GM23248 (cell line): ENCODE data around the gene DDX25.

Experiments
- EZH2 ChIP-seq: fragments of 200-600 bp; sonication (generic); IDR thresholded peaks from 2 replicates; pipeline ENCODE4 v1.6.1; 2018; ENCODE audit warnings: antibody characterized with exemption, mild to moderate bottlenecking; ENCODE audit not compliant: insufficient read depth, poor library complexity, severe bottlenecking
- EZH2phosphoT487 ChIP-seq: fragments of 200-600 bp; sonication (generic); IDR thresholded peaks from 2 replicates; pipeline ENCODE4 v1.6.1; 2018; ENCODE audit warnings: antibody characterized with exemption, moderate library complexity, mild to moderate bottlenecking, low read depth; ENCODE audit not compliant: insufficient read depth

DNA sequence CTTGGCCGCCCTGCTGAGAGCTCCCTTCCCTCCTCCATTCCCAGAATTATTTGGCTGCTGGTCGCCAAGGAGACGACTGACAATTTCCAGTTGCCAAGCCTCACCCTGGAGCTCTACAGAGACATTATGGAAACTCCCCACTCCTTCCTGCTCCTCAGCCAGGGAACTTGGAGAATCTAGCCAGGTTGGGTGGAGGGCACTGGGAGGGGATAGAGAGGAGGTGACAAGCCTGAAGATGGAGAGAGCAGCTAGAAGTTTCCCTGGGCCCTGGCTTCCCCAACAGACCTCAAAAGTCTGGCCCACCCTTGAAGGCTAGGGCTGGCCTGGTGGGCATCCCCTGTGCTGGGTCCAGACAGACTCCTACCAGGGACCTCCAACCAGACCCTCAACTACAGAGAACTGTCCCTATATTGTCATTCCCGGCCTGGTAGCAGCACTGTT, 34.8 kb downstream of the DDX25 start:
- TF ChIP-seq EZH2: no peak
- TF ChIP-seq EZH2phosphoT487: no peak
